Amniotic stem cell (primary cell): ENCODE measurements around the gene DNAI4.

Source experiments
- DNase-seq: peaks from one replicate; lab custom pipeline; 2025; lab: John Stamatoyannopoulos, UW

DNAI4 gene

DNA sequence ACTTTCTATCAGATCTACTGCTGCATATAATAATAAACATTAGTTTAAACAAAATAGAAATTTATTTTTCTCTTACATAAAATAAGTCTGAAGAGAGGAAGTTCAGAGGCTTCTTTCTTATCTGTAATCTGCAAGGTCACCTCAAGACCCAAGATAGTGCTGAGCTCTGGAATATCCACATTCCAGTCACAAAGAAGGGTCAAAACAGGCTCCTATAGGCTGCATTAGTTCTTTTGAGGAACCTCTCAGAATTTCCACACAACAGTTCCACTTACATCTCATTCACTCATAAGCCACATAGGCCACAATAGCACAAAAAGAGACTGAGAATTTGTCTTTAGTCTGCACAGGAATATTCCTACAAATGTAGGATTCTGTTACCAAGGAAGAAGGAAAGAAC, 157.0 kb downstream of the DNAI4 start:
- no peak for DNase-seq

DNA sequence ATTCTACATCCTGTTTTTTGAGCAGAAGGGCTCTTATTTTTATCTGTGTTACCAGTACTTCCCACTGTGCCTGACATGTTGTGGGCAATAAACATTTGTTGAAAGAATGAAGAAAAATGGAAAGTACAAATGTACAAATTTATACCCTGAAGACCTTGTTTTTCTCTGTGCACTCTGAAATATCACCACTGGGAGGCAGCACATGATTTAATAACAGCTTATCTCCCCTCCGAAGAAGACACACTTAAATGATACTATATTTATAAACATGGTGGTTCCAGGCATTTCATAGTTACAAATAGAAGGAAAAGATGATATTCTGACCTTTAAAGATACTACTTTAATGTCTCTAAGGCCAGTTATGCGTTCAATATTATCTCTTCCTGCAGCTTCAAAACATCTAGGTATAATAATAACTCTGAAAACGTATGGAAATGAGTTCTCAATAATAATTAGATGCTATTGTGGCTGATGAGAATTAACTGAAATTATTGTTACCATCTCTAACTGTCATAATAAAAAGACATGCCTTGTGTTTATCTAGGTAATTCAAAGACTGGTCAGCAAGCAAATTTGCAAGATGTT, 159.6 kb downstream of the DNAI4 start:
- peak; percentile 18 for DNase-seq
